DOHH2 (cell line): ENCODE measurements around the gene EEIG2.

ENCODE experiments used
- H3F3A ChIP-seq: fragments of 200-600 bp; sonication (generic), shearing (Covaris generic); 2 replicates; pipeline ENCODE4 v1.6.0; 2016; ENCODE audit warnings: antibody characterized with exemption, mild to moderate bottlenecking; ENCODE audit not compliant: control insufficient read depth, insufficient read depth
- H3K27ac ChIP-seq: fragments of 200-600 bp; sonication (generic); 2 replicates; pipeline ENCODE4 v1.5.1; 2014; ENCODE audit warnings: low read depth, mild to moderate bottlenecking, low read length, moderate library complexity
- H3K27me3 ChIP-seq: fragments of 200-600 bp; sonication (generic); 2 replicates; pipeline ENCODE4 v1.6.1; 2014; ENCODE audit warnings: mild to moderate bottlenecking, low read length, mixed read lengths; ENCODE audit not compliant: control insufficient read depth
- H3K36me3 ChIP-seq: fragments of 200-600 bp; sonication (generic); 2 replicates; pipeline ENCODE4 v1.6.1; 2014; ENCODE audit warnings: mild to moderate bottlenecking, low read length, moderate library complexity, mixed read lengths; ENCODE audit not compliant: control insufficient read depth
- H3K4me1 ChIP-seq: fragments of 200-600 bp; sonication (generic); 2 replicates; pipeline ENCODE4 v1.6.1; 2014; ENCODE audit warnings: mild to moderate bottlenecking, low read length, mixed read lengths; ENCODE audit not compliant: control insufficient read depth
- H3K4me2 ChIP-seq: fragments of 200-600 bp; sonication (generic); 2 replicates; pipeline ENCODE4 v1.6.0; 2014; ENCODE audit warnings: mild to moderate bottlenecking, low read length, moderate library complexity
- H3K4me3 ChIP-seq: fragments of 200-600 bp; sonication (generic); 2 replicates; pipeline ENCODE4 v1.5.1; 2014; ENCODE audit warnings: mild to moderate bottlenecking, low read length, mixed read lengths
- H3K79me2 ChIP-seq: fragments of 200-600 bp; sonication (generic); 2 replicates; pipeline ENCODE4 v1.6.1; 2014; ENCODE audit warnings: mild to moderate bottlenecking, low read length, mixed read lengths; ENCODE audit not compliant: control insufficient read depth
- H3K9me2 ChIP-seq: fragments of 200-600 bp; sonication (generic); replicated peaks from 2 replicates; pipeline ENCODE4 v1.6.1; 2014; ENCODE audit warnings: mild to moderate bottlenecking, low read length, mixed read lengths; ENCODE audit not compliant: control insufficient read depth
- H3K9me3 ChIP-seq: fragments of 200-600 bp; sonication (generic); 2 replicates; pipeline ENCODE4 v1.6.1; 2014; ENCODE audit warnings: antibody characterized with exemption, low read length, mixed read lengths; ENCODE audit not compliant: control insufficient read depth, insufficient read depth
- H4K20me1 ChIP-seq: fragments of 200-600 bp; sonication (generic); 2 replicates; pipeline ENCODE4 v1.6.0; 2014; ENCODE audit warnings: low read depth, mild to moderate bottlenecking, antibody characterized with exemption, low read length, moderate library complexity; ENCODE audit not compliant: control insufficient read depth, insufficient read depth
- EZH2phosphoT487 ChIP-seq: fragments of 200-600 bp; sonication (generic); IDR thresholded peaks from 2 replicates; pipeline ENCODE4 v1.6.1; 2017; ENCODE audit warnings: borderline replicate concordance, mild to moderate bottlenecking, antibody characterized with exemption, low read length, moderate library complexity, mixed read lengths
- TF ChIP-seq, protein P1 (sequence below): fragments of 200-600 bp; sonication (generic); IDR thresholded peaks from one replicate; pipeline ENCODE4 v1.5.1; 2014; ENCODE audit warnings: antibody characterized with exemption, mild to moderate bottlenecking, low read depth, low read length; ENCODE audit not compliant: poor library complexity, severe bottlenecking

EEIG2 gene

DNA sequence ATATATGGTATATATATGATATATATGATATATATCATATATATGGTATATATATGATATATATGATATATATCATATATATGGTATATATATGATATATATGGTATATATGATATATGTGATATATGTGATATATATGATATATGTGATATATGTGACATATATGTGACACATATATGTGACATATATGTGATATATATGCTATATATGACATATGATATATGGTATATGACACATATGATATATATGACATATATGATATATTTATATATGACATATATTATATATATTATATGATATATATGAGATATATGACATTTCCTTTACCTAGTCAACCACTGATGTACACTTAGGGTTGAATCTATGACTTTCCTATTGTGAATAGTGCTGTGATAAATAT is 36.1 kb upstream of the EEIG2 start:
- H3K79me2 ChIP-seq, result no peaks in the 10 kb centered on the region
- H4K20me1 ChIP-seq, result no peaks in the 10 kb centered on the region
- H3K27ac ChIP-seq, result no peak overlapping the region
- H3K27me3 ChIP-seq, result no peaks in the 10 kb centered on the region; the same call in 1 of the 2 replicates
- no peak overlapping the region for H3K4me3 ChIP-seq
- H3K9me3 ChIP-seq, result no peaks in the 10 kb centered on the region; the same call in 1 of the 2 replicates
- no peaks in the 10 kb centered on the region for H3F3A ChIP-seq
- TF ChIP-seq EZH2phosphoT487, result no peak
- TF ChIP-seq, protein P1, sequence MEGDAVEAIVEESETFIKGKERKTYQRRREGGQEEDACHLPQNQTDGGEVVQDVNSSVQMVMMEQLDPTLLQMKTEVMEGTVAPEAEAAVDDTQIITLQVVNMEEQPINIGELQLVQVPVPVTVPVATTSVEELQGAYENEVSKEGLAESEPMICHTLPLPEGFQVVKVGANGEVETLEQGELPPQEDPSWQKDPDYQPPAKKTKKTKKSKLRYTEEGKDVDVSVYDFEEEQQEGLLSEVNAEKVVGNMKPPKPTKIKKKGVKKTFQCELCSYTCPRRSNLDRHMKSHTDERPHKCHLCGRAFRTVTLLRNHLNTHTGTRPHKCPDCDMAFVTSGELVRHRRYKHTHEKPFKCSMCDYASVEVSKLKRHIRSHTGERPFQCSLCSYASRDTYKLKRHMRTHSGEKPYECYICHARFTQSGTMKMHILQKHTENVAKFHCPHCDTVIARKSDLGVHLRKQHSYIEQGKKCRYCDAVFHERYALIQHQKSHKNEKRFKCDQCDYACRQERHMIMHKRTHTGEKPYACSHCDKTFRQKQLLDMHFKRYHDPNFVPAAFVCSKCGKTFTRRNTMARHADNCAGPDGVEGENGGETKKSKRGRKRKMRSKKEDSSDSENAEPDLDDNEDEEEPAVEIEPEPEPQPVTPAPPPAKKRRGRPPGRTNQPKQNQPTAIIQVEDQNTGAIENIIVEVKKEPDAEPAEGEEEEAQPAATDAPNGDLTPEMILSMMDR, result no peak
- no peaks in the 10 kb centered on the region for H3K4me1 ChIP-seq
- no peak overlapping the region for H3K4me2 ChIP-seq
- no peaks in the 10 kb centered on the region for H3K36me3 ChIP-seq
- H3K9me2 ChIP-seq, result no peaks in the 10 kb centered on the region

DNA sequence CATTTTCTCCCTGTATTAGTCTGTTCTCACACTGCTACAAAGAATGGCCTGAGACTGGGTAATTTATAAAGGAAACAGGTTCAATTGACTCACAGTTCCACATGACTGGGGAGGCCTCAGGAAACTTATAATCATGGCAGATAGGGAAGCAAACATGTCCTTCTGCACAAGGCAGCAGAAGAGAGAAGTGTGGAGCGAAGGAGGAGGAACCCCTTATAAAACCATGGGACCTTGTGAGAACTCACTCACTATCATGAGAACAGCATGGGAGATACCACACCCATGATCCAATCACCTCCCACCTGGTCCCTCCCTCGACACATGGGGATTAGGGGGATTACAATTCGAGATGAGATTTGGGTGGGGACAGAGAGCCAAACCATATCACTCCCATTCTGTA is 35.2 kb upstream of the EEIG2 start:
- H3K27me3 ChIP-seq, result no peaks in the 10 kb centered on the region; the same call in 1 of the 2 replicates
- no peaks in the 10 kb centered on the region for H4K20me1 ChIP-seq
- H3K4me3 ChIP-seq, result no peak overlapping the region
- no peak for TF ChIP-seq EZH2phosphoT487
- TF ChIP-seq, protein P1, result no peak
- H3K9me3 ChIP-seq, result no peaks in the 10 kb centered on the region; the same call in 1 of the 2 replicates
- no peak overlapping the region for H3K27ac ChIP-seq
- H3K36me3 ChIP-seq, result no peaks in the 10 kb centered on the region
- no peak overlapping the region for H3K4me2 ChIP-seq
- H3K4me1 ChIP-seq, result no peaks in the 10 kb centered on the region
- no peaks in the 10 kb centered on the region for H3K9me2 ChIP-seq
- H3F3A ChIP-seq, result no peaks in the 10 kb centered on the region
- no peaks in the 10 kb centered on the region for H3K79me2 ChIP-seq

DNA sequence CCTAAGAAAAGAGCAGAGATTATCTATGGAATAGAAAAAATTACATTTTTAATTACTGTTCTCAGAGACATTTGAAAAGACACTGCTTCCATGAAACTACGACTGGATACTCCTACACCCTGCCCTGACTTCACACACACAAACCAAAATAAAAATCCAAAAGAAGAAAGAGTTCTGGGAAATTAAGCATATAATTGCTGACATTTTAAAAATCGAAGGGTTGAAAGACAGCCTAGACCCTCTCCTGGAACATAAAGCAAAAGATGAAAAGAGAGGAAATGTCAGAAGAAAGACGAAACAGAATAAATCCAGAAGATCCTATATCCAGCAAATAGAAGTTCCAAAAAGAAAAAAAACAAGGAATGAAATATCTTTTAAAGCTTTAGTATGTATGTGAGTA is 32.8 kb upstream of the EEIG2 start:
- Histone ChIP-seq H3K27ac (no peak overlapping the region), H3K4me1 (no peaks in the 10 kb centered on the region), H3F3A (no peaks in the 10 kb centered on the region), H3K4me3 (no peak overlapping the region), H3K9me3 (no peaks in the 10 kb centered on the region; the same call in 1 of the 2 replicates), H3K9me2 (no peaks in the 10 kb centered on the region), H4K20me1 (no peaks in the 10 kb centered on the region), H3K27me3 (no peaks in the 10 kb centered on the region), H3K4me2 (no peak overlapping the region), H3K36me3 (no peaks in the 10 kb centered on the region), H3K79me2 (no peaks in the 10 kb centered on the region)
- TF ChIP-seq, protein P1, result no peak
- TF ChIP-seq EZH2phosphoT487, result no peak
